Suprapubic skin (tissue), 4 donors: Measurements from ENCODE around the gene CTPS1. TPM values are rescaled to one million over a fixed set of nuclear protein-coding genes. Genes with fewer than 3 reads are reported as not detected.

Experiments
- DNase-seq, 2 donors: peaks; one replicate each; pipeline ENCODE4 v3.0.0-alpha.2; 2019; ENCODE audit warnings: low spot score in 2 of 2
- H3K27ac ChIP-seq: fragments of 200-600 bp; sonication (generic); one replicate; pipeline ENCODE4 v1.5.1; 2019
- H3K27me3 ChIP-seq: fragments of 200-600 bp; sonication (generic); one replicate; pipeline ENCODE4 v1.5.1; 2019
- H3K36me3 ChIP-seq: fragments of 200-600 bp; sonication (generic); one replicate; pipeline ENCODE4 v1.5.1; 2019
- H3K4me1 ChIP-seq: fragments of 200-600 bp; sonication (generic); one replicate; pipeline ENCODE4 v1.5.1; 2019
- H3K4me3 ChIP-seq: fragments of 200-600 bp; sonication (generic); one replicate; pipeline ENCODE4 v1.5.1; 2019; ENCODE audit warnings: mild to moderate bottlenecking
- H3K9me3 ChIP-seq: fragments of 200-600 bp; sonication (generic); one replicate; pipeline ENCODE4 v1.5.1; 2019
- EP300 ChIP-seq: sonication (generic); formaldehyde crosslinking; IDR thresholded peaks from one replicate; pipeline ENCODE4 v1.6.1; 2017; ENCODE audit warnings: antibody characterized with exemption
- POLR2A ChIP-seq, 2 donors: fragments of 450-650 bp; IDR thresholded peaks; one replicate each; pipeline ENCODE4 v1.6.1; 2017; ENCODE audit warnings: antibody characterized with exemption in 2 of 2, mild to moderate bottlenecking in 2 of 2, moderate library complexity in 2 of 2
- POLR2AphosphoS5 ChIP-seq, 3 donors: sonication (generic); formaldehyde crosslinking; IDR thresholded peaks; one replicate each; pipeline ENCODE4 v1.6.1; 2017; ENCODE audit warnings: antibody characterized with exemption in 3 of 3
- WGBS: methylation state at CpG from one replicate; pipeline ENCODE4 v1.1.5; 2018; 5-methylcytosine and 5-hydroxymethylcytosine counted together
- total RNA-seq, 4 donors: library from RNA; depleted of rRNA; stranded (reverse); fragments of >200 nt; gene quantifications; one replicate each; pipeline ENCODE4 v1.1.0, GENCODE V29; 2016
- TF ChIP-seq, protein P1 (sequence below), 2 donors: fragments of 200-600 bp in 1 of 2; fragments of 450-650 bp in 1 of 2; sonication (generic) in 1 of 2; IDR thresholded peaks; one replicate each; pipeline ENCODE4 v1.5.1; 2016 to 2019; ENCODE audit warnings: antibody characterized with exemption in 2 of 2, mild to moderate bottlenecking in 1 of 2, moderate library complexity in 1 of 2

The CTPS1 gene
- total RNA-seq, 4 donors from 2014 or later = 15.9 to 23.6 (median 20.0) TPM

- Histone ChIP-seq H3K36me3 (no peaks in the 10 kb centered on the region), H3K4me3 (no peak overlapping the region), H3K4me1 (peaks cover 11% of the 10 kb centered on the region), H3K27me3 (peaks cover 13% of the 10 kb centered on the region), H3K9me3 (no peaks in the 10 kb centered on the region), H3K27ac (no peak overlapping the region)
- WGBS = 65% methylated on average over 5 of the region's 5 CpGs
- no peak for TF ChIP-seq EP300
- TF ChIP-seq, protein P1, sequence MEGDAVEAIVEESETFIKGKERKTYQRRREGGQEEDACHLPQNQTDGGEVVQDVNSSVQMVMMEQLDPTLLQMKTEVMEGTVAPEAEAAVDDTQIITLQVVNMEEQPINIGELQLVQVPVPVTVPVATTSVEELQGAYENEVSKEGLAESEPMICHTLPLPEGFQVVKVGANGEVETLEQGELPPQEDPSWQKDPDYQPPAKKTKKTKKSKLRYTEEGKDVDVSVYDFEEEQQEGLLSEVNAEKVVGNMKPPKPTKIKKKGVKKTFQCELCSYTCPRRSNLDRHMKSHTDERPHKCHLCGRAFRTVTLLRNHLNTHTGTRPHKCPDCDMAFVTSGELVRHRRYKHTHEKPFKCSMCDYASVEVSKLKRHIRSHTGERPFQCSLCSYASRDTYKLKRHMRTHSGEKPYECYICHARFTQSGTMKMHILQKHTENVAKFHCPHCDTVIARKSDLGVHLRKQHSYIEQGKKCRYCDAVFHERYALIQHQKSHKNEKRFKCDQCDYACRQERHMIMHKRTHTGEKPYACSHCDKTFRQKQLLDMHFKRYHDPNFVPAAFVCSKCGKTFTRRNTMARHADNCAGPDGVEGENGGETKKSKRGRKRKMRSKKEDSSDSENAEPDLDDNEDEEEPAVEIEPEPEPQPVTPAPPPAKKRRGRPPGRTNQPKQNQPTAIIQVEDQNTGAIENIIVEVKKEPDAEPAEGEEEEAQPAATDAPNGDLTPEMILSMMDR (IDR thresholded peaks at IDR 0.05) = no peak
- TF ChIP-seq POLR2AphosphoS5 (IDR thresholded peaks at IDR 0.05) = no peak
- no peak for TF ChIP-seq POLR2A (IDR thresholded peaks at IDR 0.05)
- DNase-seq = no peak
Observed at GRCh38 chr1:40955266-40955665, 24.2 kb upstream of the CTPS1 start.

DNA sequence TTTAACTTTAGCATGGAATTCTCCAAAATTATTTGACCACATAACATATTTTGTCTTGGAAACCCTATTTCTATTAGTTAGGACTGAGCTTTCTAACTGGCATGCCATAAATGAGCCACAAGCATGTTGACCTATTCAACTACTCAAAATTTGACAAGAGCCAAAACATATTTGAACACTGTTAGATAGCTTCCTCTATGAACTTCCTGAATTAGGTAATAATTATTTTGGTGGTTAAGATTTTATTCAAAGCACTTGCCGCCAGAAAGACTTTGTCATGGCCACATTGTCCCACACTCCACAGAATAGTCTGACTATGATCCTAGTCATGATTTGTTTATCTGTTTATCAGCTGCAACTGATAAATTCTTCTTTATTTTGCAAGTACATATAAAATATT is 23.1 kb upstream of the CTPS1 start:
- DNase-seq = no peak
- Histone ChIP-seq H3K4me1 (peaks cover 11% of the 10 kb centered on the region), H3K9me3 (no peaks in the 10 kb centered on the region), H3K27me3 (peaks cover 13% of the 10 kb centered on the region), H3K4me3 (no peak overlapping the region), H3K27ac (no peak overlapping the region), H3K36me3 (no peaks in the 10 kb centered on the region)
- TF ChIP-seq POLR2AphosphoS5 (IDR thresholded peaks at IDR 0.05) (no peak), POLR2A (IDR thresholded peaks at IDR 0.05) (no peak), EP300 (no peak)
- TF ChIP-seq, protein P1 (IDR thresholded peaks at IDR 0.05) = no peak
- WGBS = 55% methylated on average over 1 of the region's 1 CpG

GRCh38 chr1:40958210-40958609 is 21.3 kb upstream of the CTPS1 start:
- Histone ChIP-seq H3K27ac (no peak overlapping the region), H3K36me3 (no peaks in the 10 kb centered on the region), H3K4me3 (no peak overlapping the region), H3K9me3 (no peaks in the 10 kb centered on the region), H3K27me3 (peaks cover 9% of the 10 kb centered on the region), H3K4me1 (peaks cover 6% of the 10 kb centered on the region)
- no peak for TF ChIP-seq POLR2AphosphoS5 (IDR thresholded peaks at IDR 0.05)
- no peak for TF ChIP-seq POLR2A (IDR thresholded peaks at IDR 0.05)
- no peak for TF ChIP-seq EP300
- TF ChIP-seq, protein P1 (IDR thresholded peaks at IDR 0.05) = no peak
- DNase-seq = no peak

DNA sequence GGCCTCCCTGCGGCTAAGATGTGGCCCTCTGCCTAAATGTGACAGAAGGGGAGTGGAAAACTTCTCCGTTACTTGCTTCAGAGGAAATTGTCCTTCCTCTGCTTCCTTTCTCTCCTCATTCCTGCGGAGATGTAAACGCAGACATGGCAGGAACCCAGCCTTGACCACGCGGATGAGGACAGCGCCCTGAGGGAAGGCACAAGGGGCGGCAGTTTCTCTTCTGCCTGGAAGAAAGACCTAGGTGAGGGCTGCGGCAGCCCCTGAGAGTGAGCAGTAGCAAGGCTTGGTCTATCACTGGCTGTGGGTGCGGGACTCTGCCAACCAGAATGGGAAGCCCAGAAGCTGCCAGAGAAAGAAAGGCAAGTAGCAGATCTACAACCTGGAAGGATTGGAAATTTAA is 14.0 kb upstream of the CTPS1 start:
- H3K27me3 ChIP-seq = no peaks in the 10 kb centered on the region
- no peaks in the 10 kb centered on the region for H3K9me3 ChIP-seq
- H3K4me3 ChIP-seq = no peak overlapping the region
- TF ChIP-seq POLR2AphosphoS5 (IDR thresholded peaks at IDR 0.05) (no peak), POLR2A (IDR thresholded peaks at IDR 0.05) (no peak)
- TF ChIP-seq, protein P1 (IDR thresholded peaks at IDR 0.05) = no peak
- no peak for DNase-seq
- H3K36me3 ChIP-seq = no peaks in the 10 kb centered on the region
- no peak overlapping the region for H3K27ac ChIP-seq
- H3K4me1 ChIP-seq = peaks cover 4% of the 10 kb centered on the region
- 78% methylated on average over 10 of the region's 10 CpGs for WGBS

- no peak for TF ChIP-seq POLR2A (IDR thresholded peaks at IDR 0.05)
- no peak for DNase-seq
- Histone ChIP-seq H3K9me3 (no peaks in the 10 kb centered on the region), H3K27me3 (no peaks in the 10 kb centered on the region), H3K4me1 (peaks cover 4% of the 10 kb centered on the region), H3K27ac (no peak overlapping the region), H3K4me3 (no peak overlapping the region), H3K36me3 (no peaks in the 10 kb centered on the region)
- WGBS = 84% methylated on average over 4 of the region's 4 CpGs
Observed at GRCh38 chr1:40966417-40966816, 13.1 kb upstream of the CTPS1 start.

DNA sequence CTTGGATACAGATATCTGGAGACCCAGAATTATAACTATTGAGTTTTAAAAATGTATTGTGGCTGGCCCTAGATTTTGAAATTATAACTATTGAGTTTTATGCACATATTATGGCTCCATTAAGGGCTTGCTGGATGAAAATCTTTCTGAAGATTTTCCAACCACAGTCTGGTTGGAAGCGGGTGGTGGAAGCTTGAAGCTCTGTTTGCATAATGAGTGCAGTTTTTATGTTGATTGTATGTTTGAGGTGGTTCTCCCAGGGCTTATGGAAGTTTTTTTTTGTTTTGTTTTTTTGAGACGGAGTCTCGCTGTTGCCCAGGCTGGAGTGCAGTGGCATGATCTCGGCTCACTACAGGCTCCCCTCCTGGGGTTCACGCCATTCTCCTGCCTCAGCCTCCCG is 10.1 kb upstream of the CTPS1 start:
- Histone ChIP-seq H3K9me3 (no peaks in the 10 kb centered on the region), H3K36me3 (no peaks in the 10 kb centered on the region), H3K4me1 (peaks cover 4% of the 10 kb centered on the region), H3K4me3 (no peak overlapping the region), H3K27ac (no peak overlapping the region), H3K27me3 (no peaks in the 10 kb centered on the region)
- 85% methylated on average over 6 of the region's 6 CpGs for WGBS
- no peak for TF ChIP-seq EP300
- TF ChIP-seq, protein P1 (IDR thresholded peaks at IDR 0.05) = no peak
- TF ChIP-seq POLR2AphosphoS5 (IDR thresholded peaks at IDR 0.05) = no peak
- TF ChIP-seq POLR2A (IDR thresholded peaks at IDR 0.05) = no peak
- no peak for DNase-seq
